ENCODE results near the gene PRKAG2. TPM values are rescaled to one million over a fixed set of nuclear protein-coding genes. Genes with fewer than 3 reads are reported as not detected.

PRKAG2 gene
- total RNA-seq, 2 donors from 2014 or later: 38.3 to 78.5 TPM

- peaks cover 19% of the 10 kb centered on the region for H3K36me3 ChIP-seq
- TF ChIP-seq CTCF (IDR thresholded peaks at IDR 0.05): no peak
- H3K27ac ChIP-seq: no peak overlapping the region
- no peaks in the 10 kb centered on the region for H3K9me3 ChIP-seq
- ATAC-seq (ENCODE audit: insufficient number of reproducible peaks, low FRiP score, low read depth) (no peak), DNase-seq (ENCODE audit: low spot score) (no peak)
- no peaks in the 10 kb centered on the region for H3K27me3 ChIP-seq (replicated peaks; ENCODE audit: insufficient read depth)
- no peak overlapping the region for H3K4me3 ChIP-seq
- H3K4me1 ChIP-seq (ENCODE audit: control insufficient read depth in 1 of 2, low read depth in 2 of 2): peaks cover 0 to 13% of the 10 kb centered on the region in 2 donors
Measured at GRCh38 chr7:151568956-151569940, 307.7 kb downstream of the PRKAG2 start.

GRCh38 chr7:151566897-151567320, 310.0 kb downstream of the PRKAG2 start:
- no peaks in the 10 kb centered on the region for H3K9me3 ChIP-seq
- H3K27me3 ChIP-seq (replicated peaks; ENCODE audit: insufficient read depth): no peaks in the 10 kb centered on the region
- peaks cover 27% of the 10 kb centered on the region for H3K36me3 ChIP-seq
- TF ChIP-seq CTCF (IDR thresholded peaks at IDR 0.05): no peak
- H3K27ac ChIP-seq: peak overlapping the region in 1 of 2 donors; percentile 6
- no peak for DNase-seq (ENCODE audit: low spot score)
- no peak overlapping the region for H3K4me3 ChIP-seq
- H3K4me1 ChIP-seq (ENCODE audit: control insufficient read depth in 1 of 2, low read depth in 2 of 2): peaks cover 0 to 13% of the 10 kb centered on the region in 2 donors
- peak; percentile 94 for ATAC-seq (ENCODE audit: insufficient number of reproducible peaks, low FRiP score, low read depth)

GRCh38 chr7:151565541-151565940, 311.4 kb downstream of the PRKAG2 start:
- no peak overlapping the region for H3K4me3 ChIP-seq
- DNase-seq (ENCODE audit: low spot score) (no peak), ATAC-seq (ENCODE audit: insufficient number of reproducible peaks, low FRiP score, low read depth) (no peak)
- H3K27me3 ChIP-seq (replicated peaks; ENCODE audit: insufficient read depth): no peaks in the 10 kb centered on the region
- TF ChIP-seq CTCF (IDR thresholded peaks at IDR 0.05): no peak
- H3K4me1 ChIP-seq (ENCODE audit: control insufficient read depth in 1 of 2, low read depth in 2 of 2): peaks cover 0 to 13% of the 10 kb centered on the region in 2 donors
- no peaks in the 10 kb centered on the region for H3K9me3 ChIP-seq
- H3K36me3 ChIP-seq: peaks cover 25% of the 10 kb centered on the region
- no peak overlapping the region for H3K27ac ChIP-seq

- Histone ChIP-seq H3K36me3 (peaks cover 51% of the 10 kb centered on the region), H3K9me3 (no peaks in the 10 kb centered on the region), H3K4me3 (no peak overlapping the region), H3K27ac (no peak overlapping the region), H3K27me3 (replicated peaks; ENCODE audit: insufficient read depth) (no peaks in the 10 kb centered on the region), H3K4me1 (ENCODE audit: control insufficient read depth in 1 of 2, low read depth in 2 of 2) (no peaks in the 10 kb centered on the region)
- TF ChIP-seq CTCF (IDR thresholded peaks at IDR 0.05): no peak
- ATAC-seq (ENCODE audit: insufficient number of reproducible peaks, low FRiP score, low read depth) (no peak), DNase-seq (ENCODE audit: low spot score) (no peak)
Measured at GRCh38 chr7:151560243-151560642, 316.7 kb downstream of the PRKAG2 start.

- Histone ChIP-seq H3K27me3 (replicated peaks; ENCODE audit: insufficient read depth) (no peaks in the 10 kb centered on the region), H3K27ac (no peak overlapping the region), H3K4me1 (ENCODE audit: control insufficient read depth in 1 of 2, low read depth in 2 of 2) (no peaks in the 10 kb centered on the region), H3K4me3 (no peak overlapping the region), H3K36me3 (peaks cover 48% of the 10 kb centered on the region), H3K9me3 (no peaks in the 10 kb centered on the region)
- DNase-seq (ENCODE audit: low spot score) (no peak), ATAC-seq (ENCODE audit: insufficient number of reproducible peaks, low FRiP score, low read depth) (no peak)
- no peak for TF ChIP-seq CTCF (IDR thresholded peaks at IDR 0.05)
Measured at GRCh38 chr7:151559557-151560183, 317.2 kb downstream of the PRKAG2 start.
